A204.1 (cell line): ENCODE data around the gene PRKCA.
"Not testable (repeated sequence)": the region's sequence is repeated elsewhere in the genome, so short reads cannot be mapped to it uniquely, and the experiment has no call there.

Source experiments
- FAIRE-seq: peaks from 2 replicates; lab custom pipeline; 2012; peaks lifted over from hg19 to GRCh38; lab: Jason Lieb, UNC

PRKCA gene

GRCh38 chr17:66687570-66688284 lies 385.3 kb downstream of the PRKCA start:
- no peak for FAIRE-seq

GRCh38 chr17:66689221-66689620 lies 386.8 kb downstream of the PRKCA start:
- FAIRE-seq: no peak

- no peak for FAIRE-seq
These were observed 387.8 kb downstream of the PRKCA start for GRCh38 chr17:66690166-66690565.

GRCh38 chr17:66691644-66692420 lies 389.4 kb downstream of the PRKCA start:
- no peak for FAIRE-seq

- FAIRE-seq: no peak
These were observed 389.9 kb downstream of the PRKCA start for GRCh38 chr17:66692421-66692690.

GRCh38 chr17:66695098-66695497 lies 392.7 kb downstream of the PRKCA start:
- FAIRE-seq: no peak

GRCh38 chr17:66698270-66698669 lies 395.9 kb downstream of the PRKCA start:
- FAIRE-seq: no peak

GRCh38 chr17:66701462-66701861 lies 399.0 kb downstream of the PRKCA start:
- no peak for FAIRE-seq

GRCh38 chr17:66702106-66702936 lies 399.9 kb downstream of the PRKCA start:
- FAIRE-seq: no peak

GRCh38 chr17:66704858-66705520 lies 402.6 kb downstream of the PRKCA start:
- FAIRE-seq: no peak

- FAIRE-seq: no peak
These were observed 404.5 kb downstream of the PRKCA start for GRCh38 chr17:66706851-66707450.

GRCh38 chr17:66711401-66711800 lies 409.0 kb downstream of the PRKCA start:
- FAIRE-seq: no peak

- no peak for FAIRE-seq
These were observed 409.5 kb downstream of the PRKCA start for GRCh38 chr17:66711881-66712321.

GRCh38 chr17:66712453-66712852 lies 410.0 kb downstream of the PRKCA start:
- FAIRE-seq: no peak

GRCh38 chr17:66713021-66713532 lies 410.7 kb downstream of the PRKCA start:
- not testable (repeated sequence) for FAIRE-seq

GRCh38 chr17:66713533-66714042 lies 411.2 kb downstream of the PRKCA start:
- FAIRE-seq: no peak

- FAIRE-seq: no peak
These were observed 411.9 kb downstream of the PRKCA start for GRCh38 chr17:66714046-66715023.

GRCh38 chr17:66715076-66715675 lies 412.8 kb downstream of the PRKCA start:
- no peak for FAIRE-seq

- FAIRE-seq: no peak
These were observed 413.3 kb downstream of the PRKCA start for GRCh38 chr17:66715745-66716156.
